Mesenchymal stem cell (in vitro differentiated cells and primary cell): Measurements from ENCODE around the gene AUTS2.

ENCODE experiments used
- DNase-seq: peaks from one replicate; pipeline ENCODE4 v3.0.0-alpha.2; 2013
- H2AFZ ChIP-seq: one replicate; pipeline ENCODE4 v1.6.1; 2013; ENCODE audit warnings: low read depth, mild to moderate bottlenecking, control low read depth, inconsistent platforms, low read length, moderate library complexity
- H2AK5ac ChIP-seq: 2 replicates; pipeline ENCODE4 v1.6.1; 2013; ENCODE audit warnings: low read length, moderate library complexity, mild to moderate bottlenecking, inconsistent platforms; ENCODE audit not compliant: severe bottlenecking
- H2BK120ac ChIP-seq: one replicate; pipeline ENCODE4 v1.6.1; 2013; ENCODE audit warnings: low read depth, mild to moderate bottlenecking, inconsistent platforms, low read length, moderate library complexity
- H2BK12ac ChIP-seq, 2 experiments: one replicate each; pipeline ENCODE4 v1.6.1; 2013; ENCODE audit warnings: inconsistent platforms in 2 of 2, low read length in 2 of 2, mild to moderate bottlenecking in 2 of 2, moderate library complexity in 2 of 2, control low read depth in 1 of 2
- H2BK15ac ChIP-seq: one replicate; pipeline ENCODE4 v1.6.1; 2013; ENCODE audit warnings: mild to moderate bottlenecking, low read depth, inconsistent platforms; ENCODE audit not compliant: poor library complexity, severe bottlenecking
- H2BK5ac ChIP-seq: 2 replicates; pipeline ENCODE4 v1.6.1; 2013; ENCODE audit warnings: low read depth, mild to moderate bottlenecking, low read length, control low read depth, inconsistent platforms; ENCODE audit not compliant: poor library complexity, severe bottlenecking
- H3K14ac ChIP-seq, 2 experiments: one replicate each; pipeline ENCODE4 v1.6.1; 2013; ENCODE audit warnings: inconsistent platforms in 2 of 2, low read length in 2 of 2, control low read depth in 1 of 2, mild to moderate bottlenecking in 1 of 2, moderate library complexity in 1 of 2
- H3K18ac ChIP-seq, 2 experiments: one replicate each; pipeline ENCODE4 v1.6.1; 2013; ENCODE audit warnings: inconsistent platforms in 2 of 2, low read length in 2 of 2, control low read depth in 1 of 2, low read depth in 1 of 2, mild to moderate bottlenecking in 1 of 2
- H3K23ac ChIP-seq, 2 experiments: one replicate each; pipeline ENCODE4 v1.6.1; 2013; ENCODE audit warnings: inconsistent platforms in 2 of 2, low read length in 2 of 2, mild to moderate bottlenecking in 2 of 2, moderate library complexity in 2 of 2, control low read depth in 1 of 2
- H3K27ac ChIP-seq: 2 replicates; pipeline ENCODE4 v1.5.1; 2013; ENCODE audit warnings: mild to moderate bottlenecking, moderate library complexity, low read length, control low read depth, inconsistent platforms; ENCODE audit not compliant: poor library complexity, severe bottlenecking
- H3K27me3 ChIP-seq, 2 experiments: 2 replicates each; pipeline versions ENCODE4 v1.6.1 to v1.7.0; 2013; ENCODE audit warnings: low read length in 2 of 2, mild to moderate bottlenecking in 2 of 2, moderate library complexity in 2 of 2, control low read depth in 1 of 2, inconsistent platforms in 1 of 2; ENCODE audit not compliant: control insufficient read depth in 1 of 2, insufficient read depth in 1 of 2
- H3K36me3 ChIP-seq, 2 experiments: 2 replicates each; pipeline versions ENCODE4 v1.6.1 to v1.7.0; 2013; ENCODE audit warnings: low read length in 2 of 2, control low read depth in 1 of 2, inconsistent platforms in 1 of 2, low read depth in 1 of 2, mild to moderate bottlenecking in 1 of 2; ENCODE audit not compliant: insufficient read depth in 2 of 2, control insufficient read depth in 1 of 2
- H3K4ac ChIP-seq, 2 experiments: one replicate each; pipeline ENCODE4 v1.6.1; 2013; ENCODE audit warnings: inconsistent platforms in 2 of 2, low read length in 2 of 2, mild to moderate bottlenecking in 2 of 2, moderate library complexity in 2 of 2, control low read depth in 1 of 2, low read depth in 1 of 2
- H3K4me1 ChIP-seq: 2 replicates; pipeline ENCODE4 v1.6.1; 2013; ENCODE audit warnings: low read depth, low read length, control low read depth; ENCODE audit not compliant: control insufficient read depth, insufficient read depth
- H3K4me2 ChIP-seq: 2 replicates; pipeline ENCODE4 v1.6.1; 2013; ENCODE audit warnings: low read length, mild to moderate bottlenecking, inconsistent platforms; ENCODE audit not compliant: poor library complexity, severe bottlenecking
- H3K4me3 ChIP-seq, 2 experiments: 2 replicates each; pipeline versions ENCODE4 v1.5.1 to v1.7.0; 2013; ENCODE audit warnings: low read length in 2 of 2, mild to moderate bottlenecking in 2 of 2, control low read depth in 1 of 2, low read depth in 1 of 2; ENCODE audit not compliant: insufficient read depth in 1 of 2
- H3K79me1 ChIP-seq: replicated peaks from 2 replicates; pipeline ENCODE4 v1.6.1; 2013; ENCODE audit warnings: mild to moderate bottlenecking, control low read depth, low read length, inconsistent platforms; ENCODE audit not compliant: poor library complexity, severe bottlenecking
- H3K9ac ChIP-seq: 2 replicates; pipeline ENCODE4 v1.7.0; 2013; ENCODE audit warnings: mild to moderate bottlenecking, low read length, moderate library complexity
- H3K9me3 ChIP-seq: 2 replicates; pipeline ENCODE4 v1.7.0; 2013; ENCODE audit warnings: mild to moderate bottlenecking, low read length; ENCODE audit not compliant: control insufficient read depth
- H4K8ac ChIP-seq: one replicate; pipeline ENCODE4 v1.6.1; 2013; ENCODE audit warnings: inconsistent platforms, mild to moderate bottlenecking, low read length, moderate library complexity
- H4K91ac ChIP-seq: one replicate; pipeline ENCODE4 v1.6.1; 2013; ENCODE audit warnings: mild to moderate bottlenecking, low read length, inconsistent platforms
- WGBS: methylation state at CpG from one replicate; pipeline ENCODE4 v1.1.7; 2013; ENCODE audit warnings: mixed read lengths; 5-methylcytosine and 5-hydroxymethylcytosine counted together

Gene AUTS2

DNA sequence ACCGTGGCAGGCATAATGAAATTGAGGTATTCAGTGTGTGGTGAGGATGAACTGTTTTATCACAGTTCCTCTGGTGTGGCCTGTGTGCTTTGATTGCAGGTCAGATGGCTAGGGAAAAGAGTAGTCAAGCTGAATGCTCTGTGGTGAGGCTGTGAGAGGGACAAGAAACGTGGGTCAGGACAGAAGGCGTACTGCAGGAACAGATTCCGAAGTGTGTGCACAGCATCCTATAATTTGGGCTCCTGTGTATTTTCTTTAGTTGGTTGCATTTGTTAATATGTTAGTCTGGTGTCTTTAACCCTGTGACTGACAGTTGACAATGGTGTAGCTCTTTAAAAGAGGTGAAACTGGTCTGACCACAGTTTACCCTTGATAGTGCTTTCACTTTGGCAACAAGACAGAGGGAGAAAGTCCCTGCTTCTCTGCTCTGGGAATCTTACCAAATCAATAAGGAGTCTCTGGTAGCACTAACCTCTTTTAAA lies 76.5 kb downstream of the AUTS2 start:
- H2BK12ac ChIP-seq: no peak overlapping the region
- H3K36me3 ChIP-seq: no peaks in the 10 kb centered on the region
- 61% methylated on average over 4 of the region's 4 CpGs for WGBS
- no peak overlapping the region for H3K4ac ChIP-seq
- no peak overlapping the region for H4K91ac ChIP-seq
- no peak overlapping the region for H3K4me3 ChIP-seq
- no peak overlapping the region for H3K14ac ChIP-seq
- H3K4me2 ChIP-seq: no peak overlapping the region
- no peak overlapping the region for H3K18ac ChIP-seq
- no peaks in the 10 kb centered on the region for H3K27me3 ChIP-seq
- no peak overlapping the region for H2BK15ac ChIP-seq
- H3K4me1 ChIP-seq: no peaks in the 10 kb centered on the region
- H2BK120ac ChIP-seq: no peak overlapping the region
- H2AK5ac ChIP-seq: no peak overlapping the region
- no peak overlapping the region for H4K8ac ChIP-seq
- H3K79me1 ChIP-seq: peaks cover 23% of the 10 kb centered on the region
- no peak for DNase-seq
- no peak overlapping the region for H3K27ac ChIP-seq
- peak overlapping the region; percentile 23 for H3K9ac ChIP-seq
- no peaks in the 10 kb centered on the region for H3K9me3 ChIP-seq
- no peak overlapping the region for H2BK5ac ChIP-seq
- H2AFZ ChIP-seq: no peak overlapping the region
- H3K23ac ChIP-seq: no peak overlapping the region

DNA sequence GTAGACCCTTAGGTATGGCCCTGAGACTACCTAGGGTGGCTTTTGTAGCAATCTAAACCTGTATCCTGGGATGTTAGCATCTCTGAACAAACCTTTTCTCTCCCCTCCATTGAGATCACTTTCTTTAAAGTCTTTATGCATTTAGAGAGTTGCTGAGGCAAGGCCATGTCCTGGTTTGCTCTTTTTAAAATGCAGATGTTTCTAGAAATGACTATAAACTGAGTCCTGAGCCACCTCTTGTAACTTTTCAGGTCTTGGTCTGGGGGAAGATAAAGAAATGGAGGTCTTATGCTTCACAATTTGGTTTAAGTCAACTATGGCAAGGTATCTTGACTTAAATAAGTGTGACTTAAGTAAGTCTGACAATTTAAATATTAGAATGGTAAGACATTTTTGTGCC lies 78.0 kb downstream of the AUTS2 start:
- Histone ChIP-seq H4K91ac (no peak overlapping the region), H3K23ac (no peak overlapping the region), H3K14ac (no peak overlapping the region), H3K4me2 (no peak overlapping the region), H4K8ac (no peak overlapping the region), H3K36me3 (no peaks in the 10 kb centered on the region), H3K4me3 (no peak overlapping the region), H3K9ac (no peak overlapping the region), H2AFZ (no peak overlapping the region), H3K4me1 (no peaks in the 10 kb centered on the region), H3K9me3 (no peaks in the 10 kb centered on the region), H2BK12ac (no peak overlapping the region), H2BK120ac (no peak overlapping the region), H3K79me1 (peaks cover 21% of the 10 kb centered on the region), H3K27ac (no peak overlapping the region), H2BK5ac (no peak overlapping the region), H3K27me3 (no peaks in the 10 kb centered on the region), H2AK5ac (no peak overlapping the region), H3K4ac (no peak overlapping the region), H2BK15ac (no peak overlapping the region), H3K18ac (no peak overlapping the region)
- DNase-seq: no peak

DNA sequence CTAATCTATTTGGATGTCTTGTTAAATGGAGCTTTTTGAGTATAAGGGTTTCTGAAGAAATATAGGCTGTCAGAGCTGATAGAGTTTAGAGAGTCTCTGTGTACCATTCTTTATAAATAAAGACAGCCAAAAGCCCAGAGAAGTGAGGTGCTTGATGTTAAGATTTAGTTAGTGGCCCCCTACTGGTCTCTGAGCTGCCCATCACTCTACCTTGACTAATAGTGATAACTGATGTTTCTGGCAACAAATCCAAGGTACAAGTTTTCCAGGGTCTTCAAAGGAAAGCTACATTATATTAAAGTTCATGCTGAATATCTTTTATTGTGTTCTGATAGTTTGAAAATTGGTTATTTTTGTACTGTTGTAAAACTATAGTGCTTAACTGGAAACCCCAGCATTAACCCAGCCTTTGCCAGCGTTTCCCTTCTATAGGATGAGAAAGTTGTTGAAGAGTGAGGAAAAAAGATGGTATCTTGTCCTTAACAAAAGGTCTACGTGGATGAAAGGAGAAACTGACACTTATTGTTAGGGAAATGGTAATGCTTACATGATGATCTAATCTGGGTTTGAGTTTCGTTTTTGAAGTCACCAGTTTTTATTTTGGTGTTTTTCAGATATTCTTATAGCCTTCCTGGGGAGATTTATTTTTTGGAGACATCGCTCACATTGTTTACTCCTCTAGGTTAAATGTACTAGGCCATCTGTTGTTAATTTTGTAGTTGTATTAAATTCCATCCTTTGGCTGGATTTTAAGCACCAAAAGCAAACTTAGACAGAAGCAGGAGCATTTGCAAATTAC lies 79.0 kb downstream of the AUTS2 start:
- no peak overlapping the region for H2BK15ac ChIP-seq
- no peak overlapping the region for H2AFZ ChIP-seq
- no peak overlapping the region for H3K27ac ChIP-seq
- no peaks in the 10 kb centered on the region for H3K9me3 ChIP-seq
- H3K14ac ChIP-seq: no peak overlapping the region
- H4K91ac ChIP-seq: no peak overlapping the region
- no peak overlapping the region for H3K18ac ChIP-seq
- H3K9ac ChIP-seq: peak overlapping the region; percentile 82
- no peak overlapping the region for H2AK5ac ChIP-seq
- H2BK12ac ChIP-seq: no peak overlapping the region
- H3K27me3 ChIP-seq: no peaks in the 10 kb centered on the region
- H3K4me3 ChIP-seq: peak overlapping the region in 1 of 2 experiments; percentile 63
- H4K8ac ChIP-seq: no peak overlapping the region
- DNase-seq: no peak
- H3K79me1 ChIP-seq: peaks cover 23% of the 10 kb centered on the region
- H2BK120ac ChIP-seq: no peak overlapping the region
- WGBS: 49% methylated on average over 3 of the region's 4 CpGs
- H3K4ac ChIP-seq: no peak overlapping the region
- no peaks in the 10 kb centered on the region for H3K36me3 ChIP-seq
- no peak overlapping the region for H3K23ac ChIP-seq
- no peaks in the 10 kb centered on the region for H3K4me1 ChIP-seq
- no peak overlapping the region for H3K4me2 ChIP-seq
- no peak overlapping the region for H2BK5ac ChIP-seq

DNA sequence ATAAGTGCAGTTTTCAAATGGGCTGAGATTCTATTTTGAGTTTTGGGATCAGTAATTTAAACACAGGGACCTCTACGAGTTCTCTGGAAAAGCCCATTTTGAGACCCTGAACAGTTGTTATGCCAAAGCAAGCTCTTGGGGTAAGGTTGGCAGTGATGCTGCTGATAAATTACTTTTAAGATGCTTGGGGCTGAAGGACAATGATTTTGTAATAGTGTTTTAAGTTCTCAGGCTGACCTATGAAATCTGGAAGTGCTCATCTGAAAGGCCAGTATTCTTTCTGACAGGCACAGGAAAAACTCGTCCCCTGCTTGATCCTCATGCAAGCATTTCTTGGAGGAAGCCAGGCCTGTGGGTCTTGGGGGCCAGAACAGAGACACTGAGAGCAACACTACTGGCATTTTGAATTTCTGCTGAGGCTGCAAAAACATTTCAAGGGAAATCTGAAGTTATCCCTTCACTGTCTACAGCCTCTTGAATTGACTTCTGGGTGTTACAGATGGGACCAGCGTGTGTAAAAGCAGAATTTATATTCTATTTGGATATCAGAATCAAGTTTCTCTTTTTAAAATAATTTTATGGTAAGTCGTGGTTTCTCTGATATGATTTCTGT lies 79.7 kb downstream of the AUTS2 start:
- 63% methylated on average over 3 of the region's 4 CpGs for WGBS
- Histone ChIP-seq H3K4ac (no peak overlapping the region), H3K27me3 (no peaks in the 10 kb centered on the region), H3K4me2 (no peak overlapping the region), H4K8ac (no peak overlapping the region), H3K14ac (no peak overlapping the region), H2BK12ac (no peak overlapping the region), H3K18ac (no peak overlapping the region), H3K36me3 (no peaks in the 10 kb centered on the region), H3K79me1 (peaks cover 23% of the 10 kb centered on the region), H2AK5ac (no peak overlapping the region), H2BK15ac (no peak overlapping the region), H2BK120ac (no peak overlapping the region), H3K27ac (no peak overlapping the region), H4K91ac (no peak overlapping the region), H3K9me3 (no peaks in the 10 kb centered on the region), H2AFZ (no peak overlapping the region), H3K9ac (peak overlapping the region; percentile 82), H3K4me1 (no peaks in the 10 kb centered on the region), H3K23ac (no peak overlapping the region), H2BK5ac (no peak overlapping the region), H3K4me3 (peak overlapping the region in 1 of 2 experiments; percentile 63)
- no peak for DNase-seq
